HL-60 (cell line): ENCODE data around the gene ERF.

Experiments
- POLR2AphosphoS5 ChIP-seq: IDR thresholded peaks from 2 replicates; pipeline ENCODE4 v1.6.1; 2012; ENCODE audit warnings: low read depth
- TF ChIP-seq, protein P1 (sequence below): IDR thresholded peaks from one replicate; pipeline ENCODE4 v1.5.1; 2011; ENCODE audit warnings: low read length, control low read depth, inconsistent platforms; ENCODE audit not compliant: insufficient read depth
- TF ChIP-seq, protein P2 (sequence below): IDR thresholded peaks from 2 replicates; pipeline ENCODE4 v1.6.1; 2012; ENCODE audit warnings: low read depth; ENCODE audit not compliant: insufficient replicate concordance

DNA sequence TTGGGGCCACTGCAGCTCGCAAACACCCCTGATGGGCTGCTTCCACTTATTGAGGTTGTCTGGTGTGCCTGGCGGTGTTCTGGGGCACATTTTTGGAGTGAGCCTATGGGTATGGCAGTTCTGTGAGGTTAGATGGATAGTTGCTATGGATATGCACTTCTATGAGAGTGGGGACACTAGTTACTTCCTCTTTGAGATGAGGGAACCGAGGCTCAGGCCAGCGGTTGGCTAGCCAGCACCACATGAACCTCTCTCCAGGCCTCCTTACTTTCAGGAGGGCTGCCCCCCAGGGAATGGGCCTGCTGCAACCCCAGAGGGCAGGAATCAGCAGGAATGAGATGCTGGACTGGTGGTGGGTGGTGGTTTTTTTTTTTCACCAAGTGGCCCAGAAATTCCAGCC lies 33.5 kb upstream of the ERF start:
- TF ChIP-seq, protein P1, sequence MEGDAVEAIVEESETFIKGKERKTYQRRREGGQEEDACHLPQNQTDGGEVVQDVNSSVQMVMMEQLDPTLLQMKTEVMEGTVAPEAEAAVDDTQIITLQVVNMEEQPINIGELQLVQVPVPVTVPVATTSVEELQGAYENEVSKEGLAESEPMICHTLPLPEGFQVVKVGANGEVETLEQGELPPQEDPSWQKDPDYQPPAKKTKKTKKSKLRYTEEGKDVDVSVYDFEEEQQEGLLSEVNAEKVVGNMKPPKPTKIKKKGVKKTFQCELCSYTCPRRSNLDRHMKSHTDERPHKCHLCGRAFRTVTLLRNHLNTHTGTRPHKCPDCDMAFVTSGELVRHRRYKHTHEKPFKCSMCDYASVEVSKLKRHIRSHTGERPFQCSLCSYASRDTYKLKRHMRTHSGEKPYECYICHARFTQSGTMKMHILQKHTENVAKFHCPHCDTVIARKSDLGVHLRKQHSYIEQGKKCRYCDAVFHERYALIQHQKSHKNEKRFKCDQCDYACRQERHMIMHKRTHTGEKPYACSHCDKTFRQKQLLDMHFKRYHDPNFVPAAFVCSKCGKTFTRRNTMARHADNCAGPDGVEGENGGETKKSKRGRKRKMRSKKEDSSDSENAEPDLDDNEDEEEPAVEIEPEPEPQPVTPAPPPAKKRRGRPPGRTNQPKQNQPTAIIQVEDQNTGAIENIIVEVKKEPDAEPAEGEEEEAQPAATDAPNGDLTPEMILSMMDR: no peak
- TF ChIP-seq POLR2AphosphoS5: no peak
- TF ChIP-seq, protein P2, sequence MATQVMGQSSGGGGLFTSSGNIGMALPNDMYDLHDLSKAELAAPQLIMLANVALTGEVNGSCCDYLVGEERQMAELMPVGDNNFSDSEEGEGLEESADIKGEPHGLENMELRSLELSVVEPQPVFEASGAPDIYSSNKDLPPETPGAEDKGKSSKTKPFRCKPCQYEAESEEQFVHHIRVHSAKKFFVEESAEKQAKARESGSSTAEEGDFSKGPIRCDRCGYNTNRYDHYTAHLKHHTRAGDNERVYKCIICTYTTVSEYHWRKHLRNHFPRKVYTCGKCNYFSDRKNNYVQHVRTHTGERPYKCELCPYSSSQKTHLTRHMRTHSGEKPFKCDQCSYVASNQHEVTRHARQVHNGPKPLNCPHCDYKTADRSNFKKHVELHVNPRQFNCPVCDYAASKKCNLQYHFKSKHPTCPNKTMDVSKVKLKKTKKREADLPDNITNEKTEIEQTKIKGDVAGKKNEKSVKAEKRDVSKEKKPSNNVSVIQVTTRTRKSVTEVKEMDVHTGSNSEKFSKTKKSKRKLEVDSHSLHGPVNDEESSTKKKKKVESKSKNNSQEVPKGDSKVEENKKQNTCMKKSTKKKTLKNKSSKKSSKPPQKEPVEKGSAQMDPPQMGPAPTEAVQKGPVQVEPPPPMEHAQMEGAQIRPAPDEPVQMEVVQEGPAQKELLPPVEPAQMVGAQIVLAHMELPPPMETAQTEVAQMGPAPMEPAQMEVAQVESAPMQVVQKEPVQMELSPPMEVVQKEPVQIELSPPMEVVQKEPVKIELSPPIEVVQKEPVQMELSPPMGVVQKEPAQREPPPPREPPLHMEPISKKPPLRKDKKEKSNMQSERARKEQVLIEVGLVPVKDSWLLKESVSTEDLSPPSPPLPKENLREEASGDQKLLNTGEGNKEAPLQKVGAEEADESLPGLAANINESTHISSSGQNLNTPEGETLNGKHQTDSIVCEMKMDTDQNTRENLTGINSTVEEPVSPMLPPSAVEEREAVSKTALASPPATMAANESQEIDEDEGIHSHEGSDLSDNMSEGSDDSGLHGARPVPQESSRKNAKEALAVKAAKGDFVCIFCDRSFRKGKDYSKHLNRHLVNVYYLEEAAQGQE: no peak
